H9 (cell line): Measurements from ENCODE around the gene RPA1. TPM values are rescaled to one million over a fixed set of nuclear protein-coding genes. Genes with fewer than 3 reads are reported as not detected.

Experiments
- DNase-seq: peaks from one replicate; pipeline ENCODE4 v3.0.0-alpha.2; 2017
- H2AFZ ChIP-seq: one replicate; pipeline ENCODE4 v1.6.1; 2013; ENCODE audit warnings: mild to moderate bottlenecking, low read length, control low read depth, moderate library complexity
- H2AK5ac ChIP-seq: 2 replicates; pipeline ENCODE4 v1.6.1; 2013; ENCODE audit warnings: low read length, control low read depth, mixed read lengths; ENCODE audit not compliant: insufficient read length
- H2BK120ac ChIP-seq: one replicate; pipeline ENCODE4 v1.6.1; 2013; ENCODE audit warnings: low read depth, mild to moderate bottlenecking, low read length, control low read depth, inconsistent platforms; ENCODE audit not compliant: poor library complexity, severe bottlenecking
- H2BK12ac ChIP-seq: 2 replicates; pipeline ENCODE4 v1.6.1; 2013; ENCODE audit warnings: low read length, control low read depth, mixed read lengths, low read depth; ENCODE audit not compliant: insufficient read length
- H2BK15ac ChIP-seq: 2 replicates; pipeline ENCODE4 v1.6.1; 2013; ENCODE audit warnings: low read depth, low read length, control low read depth
- H2BK20ac ChIP-seq: one replicate; pipeline ENCODE4 v1.6.1; 2013; ENCODE audit warnings: low read depth, mild to moderate bottlenecking, low read length, control low read depth, inconsistent platforms; ENCODE audit not compliant: poor library complexity, severe bottlenecking
- H2BK5ac ChIP-seq: 2 replicates; pipeline ENCODE4 v1.6.1; 2013; ENCODE audit warnings: low read length, control low read depth, mixed read lengths; ENCODE audit not compliant: insufficient read length
- H3K14ac ChIP-seq: 2 replicates; pipeline ENCODE4 v1.6.1; 2013; ENCODE audit warnings: low read length, control low read depth; ENCODE audit not compliant: insufficient read depth
- H3K18ac ChIP-seq: 2 replicates; pipeline ENCODE4 v1.6.1; 2013; ENCODE audit warnings: low read depth, mild to moderate bottlenecking, mixed read lengths, low read length, control low read depth; ENCODE audit not compliant: insufficient read length
- H3K23ac ChIP-seq: 2 replicates; pipeline ENCODE4 v1.6.1; 2013; ENCODE audit warnings: low read length, control low read depth, mixed read lengths, low read depth; ENCODE audit not compliant: insufficient read length
- H3K23me2 ChIP-seq: 2 replicates; pipeline ENCODE4 v1.6.1; 2013; ENCODE audit warnings: low read depth, mild to moderate bottlenecking, mixed read lengths, low read length, control low read depth; ENCODE audit not compliant: insufficient read length, poor library complexity, severe bottlenecking
- H3K27ac ChIP-seq: 2 replicates; pipeline ENCODE4 v1.5.1; 2013; ENCODE audit warnings: low read length, control low read depth, mixed read lengths, low read depth; ENCODE audit not compliant: insufficient read length
- H3K27me3 ChIP-seq: 2 replicates; pipeline ENCODE4 v1.6.1; 2013; ENCODE audit warnings: low read length, control low read depth, inconsistent platforms; ENCODE audit not compliant: insufficient read depth
- H3K4ac ChIP-seq: 2 replicates; pipeline ENCODE4 v1.6.1; 2013; ENCODE audit warnings: low read depth, mild to moderate bottlenecking, control low read depth, inconsistent platforms, low read length, moderate library complexity
- H3K4me1 ChIP-seq: 2 replicates; pipeline ENCODE4 v1.6.1; 2013; ENCODE audit warnings: low read length, control low read depth, inconsistent platforms; ENCODE audit not compliant: insufficient read depth
- H3K4me2 ChIP-seq: 2 replicates; pipeline ENCODE4 v1.6.1; 2013; ENCODE audit warnings: low read length, control low read depth, mixed read lengths; ENCODE audit not compliant: insufficient read length, insufficient read depth
- H3K56ac ChIP-seq: 2 replicates; pipeline ENCODE4 v1.6.1; 2013; ENCODE audit warnings: low read depth, mild to moderate bottlenecking, mixed read lengths, low read length, control low read depth; ENCODE audit not compliant: insufficient read length
- H3K79me1 ChIP-seq: 2 replicates; pipeline ENCODE4 v1.6.1; 2013; ENCODE audit warnings: low read depth, mild to moderate bottlenecking, moderate library complexity, low read length, control low read depth, inconsistent platforms; ENCODE audit not compliant: insufficient read depth, poor library complexity, severe bottlenecking
- H3K79me2 ChIP-seq: 2 replicates; pipeline ENCODE4 v1.6.1; 2013; ENCODE audit warnings: low read length, control low read depth, inconsistent platforms; ENCODE audit not compliant: insufficient read depth
- H3K9ac ChIP-seq: 2 replicates; pipeline ENCODE4 v1.6.1; 2013; ENCODE audit warnings: low read length, control low read depth, mixed read lengths; ENCODE audit not compliant: insufficient read length; ENCODE audit errors: extremely low read depth
- H3K9me3 ChIP-seq: one replicate; pipeline ENCODE4 v1.6.1; 2013; ENCODE audit warnings: low read depth, low read length, inconsistent platforms; ENCODE audit not compliant: control insufficient read depth
- H3T11ph ChIP-seq: one replicate; pipeline ENCODE4 v1.6.1; 2013; ENCODE audit warnings: mild to moderate bottlenecking, low read length, control low read depth, inconsistent platforms
- H4K20me1 ChIP-seq: one replicate; pipeline ENCODE4 v1.6.1; 2013; ENCODE audit not compliant: control insufficient read depth, insufficient read length, insufficient read depth
- H4K5ac ChIP-seq: 2 replicates; pipeline ENCODE4 v1.6.1; 2013; ENCODE audit warnings: low read depth, mild to moderate bottlenecking, mixed read lengths, low read length, control low read depth; ENCODE audit not compliant: insufficient read length
- H4K8ac ChIP-seq: replicated peaks from 2 replicates; pipeline ENCODE4 v1.6.1; 2013; ENCODE audit warnings: low read length, control low read depth, mixed read lengths, low read depth; ENCODE audit not compliant: insufficient read length
- H4K91ac ChIP-seq: 2 replicates; pipeline ENCODE4 v1.6.1; 2013; ENCODE audit warnings: low read depth, mild to moderate bottlenecking, moderate library complexity, mixed read lengths, low read length, control low read depth; ENCODE audit not compliant: insufficient read length
- H3K27ac Mint-ChIP-seq, 3 experiments: 2 replicates in 2 of 3; 3 replicates in 1 of 3; pipeline ENCODE4 v1.8.0; 2020 to 2021; ENCODE audit warnings: mixed read lengths in 3 of 3, mild to moderate bottlenecking in 1 of 3, moderate library complexity in 1 of 3
- H3K27me3 Mint-ChIP-seq: 2 replicates; pipeline ENCODE4 v1.8.0; 2021; ENCODE audit warnings: low read depth, mild to moderate bottlenecking, moderate library complexity, mixed read lengths
- H3K36me3 Mint-ChIP-seq, 3 experiments: 2 replicates in 2 of 3; 3 replicates in 1 of 3; pipeline ENCODE4 v1.8.0; 2020 to 2021; ENCODE audit warnings: low read depth in 3 of 3, mixed read lengths in 3 of 3; ENCODE audit not compliant: insufficient read depth in 1 of 3
- H3K4me1 Mint-ChIP-seq, 2 experiments: 2 replicates each; pipeline ENCODE4 v1.8.0; 2020; ENCODE audit warnings: mixed read lengths in 2 of 2
- H3K4me3 Mint-ChIP-seq, 2 experiments: 2 replicates in 1 of 2; 3 replicates in 1 of 2; pipeline ENCODE4 v1.8.0; 2020 to 2021; ENCODE audit warnings: mild to moderate bottlenecking in 2 of 2, mixed read lengths in 2 of 2, moderate library complexity in 1 of 2
- H3K9me3 Mint-ChIP-seq, 2 experiments: 2 replicates in 1 of 2; 3 replicates in 1 of 2; pipeline ENCODE4 v1.8.0; 2020; ENCODE audit warnings: mild to moderate bottlenecking in 2 of 2, mixed read lengths in 2 of 2, moderate library complexity in 1 of 2
- WGBS: extraction: QIAGEN DNeasy Blood & Tissue Kit; methylation state at CpG from one replicate; pipeline ENCODE4 v1.1.7; 2013; ENCODE audit warnings: missing lambda C conversion rate, low lambda C conversion rate, mixed read lengths; ENCODE audit not compliant: insufficient read length; ENCODE audit errors: extremely low coverage; 5-methylcytosine and 5-hydroxymethylcytosine counted together
- total RNA-seq: library from RNA; stranded (reverse); gene quantifications from 2 replicates; pipeline ENCODE4 v1.2.1, GENCODE V29; 2021
- TF ChIP-seq, protein P1 (sequence below): fragments of 200-600 bp; sonication (generic); conservative IDR thresholded peaks from 3 replicates; pipeline ENCODE4 v1.8.0; 2021; ENCODE audit warnings: antibody characterized with exemption, mild to moderate bottlenecking

The RPA1 gene
- total RNA-seq, 1 experiment from 2014 or later = 215 TPM

GRCh38 chr17:1834380-1835149, 4.8 kb downstream of the RPA1 start:
- H3K4ac ChIP-seq = no peak overlapping the region
- no peak overlapping the region for H3K18ac ChIP-seq
- no peak overlapping the region for H2AK5ac ChIP-seq
- no peak overlapping the region for H4K5ac ChIP-seq
- no peak overlapping the region for H3K9ac ChIP-seq
- no peaks in the 10 kb centered on the region for H3K23me2 ChIP-seq
- Mint-ChIP-seq H3K4me3 (no peak overlapping the region), H3K4me1 (peaks cover 8 to 11% of the 10 kb centered on the region in 2 experiments), H3K27me3 (no peaks in the 10 kb centered on the region), H3K9me3 (no peaks in the 10 kb centered on the region; a peak in 1 of 5 replicates), H3K36me3 (peaks cover 12 to 34% (median 32%) of the 10 kb centered on the region in 3 experiments; a peak in 6 of 7 replicates), H3K27ac (no peak overlapping the region)
- H3K23ac ChIP-seq = no peak overlapping the region
- H2BK120ac ChIP-seq = no peak overlapping the region
- no peak overlapping the region for H2BK5ac ChIP-seq
- no peak overlapping the region for H2AFZ ChIP-seq
- H3K27ac ChIP-seq = no peak overlapping the region
- no peak overlapping the region for H2BK20ac ChIP-seq
- H3K4me2 ChIP-seq = no peak overlapping the region
- H3K9me3 ChIP-seq = no peaks in the 10 kb centered on the region
- H2BK15ac ChIP-seq = no peak overlapping the region
- no peak overlapping the region for H3K14ac ChIP-seq
- H4K20me1 ChIP-seq = no peaks in the 10 kb centered on the region
- H3K79me2 ChIP-seq = peaks cover 8% of the 10 kb centered on the region; the same call in 1 of the 2 replicates
- H4K8ac ChIP-seq = no peak overlapping the region
- WGBS = no CpG with 5 or more reads among the region's 12 CpGs
- no peak overlapping the region for H2BK12ac ChIP-seq
- DNase-seq = no peak
- no peak overlapping the region for H3T11ph ChIP-seq
- H3K79me1 ChIP-seq = peaks cover 3% of the 10 kb centered on the region
- H4K91ac ChIP-seq = no peak overlapping the region
- no peaks in the 10 kb centered on the region for H3K27me3 ChIP-seq
- no peaks in the 10 kb centered on the region; the same call in 1 of the 2 replicates for H3K4me1 ChIP-seq
- TF ChIP-seq, protein P1, sequence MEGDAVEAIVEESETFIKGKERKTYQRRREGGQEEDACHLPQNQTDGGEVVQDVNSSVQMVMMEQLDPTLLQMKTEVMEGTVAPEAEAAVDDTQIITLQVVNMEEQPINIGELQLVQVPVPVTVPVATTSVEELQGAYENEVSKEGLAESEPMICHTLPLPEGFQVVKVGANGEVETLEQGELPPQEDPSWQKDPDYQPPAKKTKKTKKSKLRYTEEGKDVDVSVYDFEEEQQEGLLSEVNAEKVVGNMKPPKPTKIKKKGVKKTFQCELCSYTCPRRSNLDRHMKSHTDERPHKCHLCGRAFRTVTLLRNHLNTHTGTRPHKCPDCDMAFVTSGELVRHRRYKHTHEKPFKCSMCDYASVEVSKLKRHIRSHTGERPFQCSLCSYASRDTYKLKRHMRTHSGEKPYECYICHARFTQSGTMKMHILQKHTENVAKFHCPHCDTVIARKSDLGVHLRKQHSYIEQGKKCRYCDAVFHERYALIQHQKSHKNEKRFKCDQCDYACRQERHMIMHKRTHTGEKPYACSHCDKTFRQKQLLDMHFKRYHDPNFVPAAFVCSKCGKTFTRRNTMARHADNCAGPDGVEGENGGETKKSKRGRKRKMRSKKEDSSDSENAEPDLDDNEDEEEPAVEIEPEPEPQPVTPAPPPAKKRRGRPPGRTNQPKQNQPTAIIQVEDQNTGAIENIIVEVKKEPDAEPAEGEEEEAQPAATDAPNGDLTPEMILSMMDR = no peak
- H3K56ac ChIP-seq = no peak overlapping the region
